ENCODE data around the gene MIA3. TPM values are rescaled to one million over a fixed set of nuclear protein-coding genes. Genes with fewer than 3 reads are reported as not detected.

MIA3 gene
- total RNA-seq, 1 donor, result 68.8 TPM

GRCh38 chr1:222620566-222620965 is 2.7 kb downstream of the MIA3 start:
- DNase-seq (ENCODE audit: insufficient read length, low spot score, missing footprints), result no peak
- TF ChIP-seq CTCF (IDR thresholded peaks at IDR 0.05; ENCODE audit: extremely low read depth, low read depth, low read length), result no peak
- peaks cover 20% of the 10 kb centered on the region for H3K36me3 ChIP-seq (ENCODE audit: insufficient read depth, low read length)
- peaks cover 16% of the 10 kb centered on the region for H3K4me1 ChIP-seq (ENCODE audit: insufficient read depth, low read length)
- H2AFZ ChIP-seq (ENCODE audit: low read length), result no peak overlapping the region
- no peaks in the 10 kb centered on the region for H3K9me3 ChIP-seq (ENCODE audit: low read depth, low read length)
- no peak overlapping the region for H3K4me2 ChIP-seq (ENCODE audit: insufficient read depth, low read length)
- peaks cover 30% of the 10 kb centered on the region for H3K79me2 ChIP-seq (ENCODE audit: insufficient read depth, low read length)
- H3K4me3 ChIP-seq (ENCODE audit: insufficient read depth, low read length), result no peak overlapping the region
- no peaks in the 10 kb centered on the region for H3K27me3 ChIP-seq (ENCODE audit: insufficient read depth, low read length)
- peaks cover 7% of the 10 kb centered on the region for H4K20me1 ChIP-seq (ENCODE audit: insufficient read depth, low read length)
- H3K27ac ChIP-seq (ENCODE audit: low read depth, low read length), result no peak overlapping the region

- no peak for DNase-seq (ENCODE audit: insufficient read length, low spot score, missing footprints)
- Histone ChIP-seq H4K20me1 (ENCODE audit: insufficient read depth, low read length) (peaks cover 7% of the 10 kb centered on the region), H3K79me2 (ENCODE audit: insufficient read depth, low read length) (peaks cover 30% of the 10 kb centered on the region), H3K27me3 (ENCODE audit: insufficient read depth, low read length) (no peaks in the 10 kb centered on the region), H3K4me2 (ENCODE audit: insufficient read depth, low read length) (no peak overlapping the region), H3K9me3 (ENCODE audit: low read depth, low read length) (no peaks in the 10 kb centered on the region), H3K36me3 (ENCODE audit: insufficient read depth, low read length) (peaks cover 27% of the 10 kb centered on the region), H3K4me1 (ENCODE audit: insufficient read depth, low read length) (peaks cover 18% of the 10 kb centered on the region), H3K4me3 (ENCODE audit: insufficient read depth, low read length) (no peak overlapping the region), H2AFZ (ENCODE audit: low read length) (no peak overlapping the region), H3K27ac (ENCODE audit: low read depth, low read length) (no peak overlapping the region)
- TF ChIP-seq CTCF (IDR thresholded peaks at IDR 0.05; ENCODE audit: extremely low read depth, low read depth, low read length), result no peak
Measured at GRCh38 chr1:222622765-222623164, 4.9 kb downstream of the MIA3 start.

- Histone ChIP-seq H3K36me3 (ENCODE audit: insufficient read depth, low read length) (peaks cover 34% of the 10 kb centered on the region), H3K9me3 (ENCODE audit: low read depth, low read length) (no peaks in the 10 kb centered on the region), H3K27ac (ENCODE audit: low read depth, low read length) (no peak overlapping the region), H3K4me3 (ENCODE audit: insufficient read depth, low read length) (no peak overlapping the region), H3K27me3 (ENCODE audit: insufficient read depth, low read length) (no peaks in the 10 kb centered on the region), H3K4me2 (ENCODE audit: insufficient read depth, low read length) (no peak overlapping the region), H3K4me1 (ENCODE audit: insufficient read depth, low read length) (peaks cover 19% of the 10 kb centered on the region), H3K79me2 (ENCODE audit: insufficient read depth, low read length) (peaks cover 30% of the 10 kb centered on the region), H2AFZ (ENCODE audit: low read length) (no peak overlapping the region), H4K20me1 (ENCODE audit: insufficient read depth, low read length) (peaks cover 7% of the 10 kb centered on the region)
- no peak for DNase-seq (ENCODE audit: insufficient read length, low spot score, missing footprints)
- TF ChIP-seq CTCF (IDR thresholded peaks at IDR 0.05; ENCODE audit: extremely low read depth, low read depth, low read length), result no peak
Measured at GRCh38 chr1:222623458-222623857, 5.6 kb downstream of the MIA3 start.

- H3K36me3 ChIP-seq (ENCODE audit: insufficient read depth, low read length), result peaks cover 42% of the 10 kb centered on the region
- no peaks in the 10 kb centered on the region for H3K27me3 ChIP-seq (ENCODE audit: insufficient read depth, low read length)
- H4K20me1 ChIP-seq (ENCODE audit: insufficient read depth, low read length), result peaks cover 7% of the 10 kb centered on the region
- H2AFZ ChIP-seq (ENCODE audit: low read length), result no peak overlapping the region
- no peak overlapping the region for H3K27ac ChIP-seq (ENCODE audit: low read depth, low read length)
- peaks cover 19% of the 10 kb centered on the region for H3K4me1 ChIP-seq (ENCODE audit: insufficient read depth, low read length)
- TF ChIP-seq CTCF (IDR thresholded peaks at IDR 0.05; ENCODE audit: extremely low read depth, low read depth, low read length), result no peak
- H3K4me2 ChIP-seq (ENCODE audit: insufficient read depth, low read length), result no peak overlapping the region
- no peak overlapping the region for H3K4me3 ChIP-seq (ENCODE audit: insufficient read depth, low read length)
- H3K79me2 ChIP-seq (ENCODE audit: insufficient read depth, low read length), result peaks cover 22% of the 10 kb centered on the region
- no peaks in the 10 kb centered on the region for H3K9me3 ChIP-seq (ENCODE audit: low read depth, low read length)
- no peak for DNase-seq (ENCODE audit: insufficient read length, low spot score, missing footprints)
Measured at GRCh38 chr1:222624214-222624613, 6.3 kb downstream of the MIA3 start.
